Measurements from ENCODE around the gene NF1. TPM values are rescaled to one million over a fixed set of nuclear protein-coding genes. Genes with fewer than 3 reads are reported as not detected.
"Not testable (repeated sequence)": the region's sequence is repeated elsewhere in the genome, so short reads cannot be mapped to it uniquely, and the experiment has no call there.

NF1 gene
- total RNA-seq, 3 donors from 2014 or later, result 61.6 to 129 (median 97.7) TPM

DNA sequence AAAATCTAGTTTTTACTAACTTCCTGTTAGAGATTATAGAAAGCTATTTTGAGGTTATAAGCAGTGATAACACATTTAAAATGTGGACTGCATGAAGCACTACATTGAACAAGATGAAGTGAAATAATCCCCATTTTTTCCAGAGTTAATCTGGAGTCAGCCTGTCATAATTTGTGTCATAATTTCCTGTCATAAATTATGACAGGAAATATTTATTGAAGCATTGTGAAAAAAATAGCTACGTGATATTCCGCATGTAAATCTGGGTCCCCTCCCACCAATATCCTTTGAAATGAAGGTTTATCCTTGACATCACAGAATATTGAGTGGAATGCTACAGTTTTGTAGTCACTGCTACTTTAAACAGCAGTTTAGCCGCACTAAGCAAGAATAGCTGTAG, 162.2 kb downstream of the NF1 start:
- H3K4me1 ChIP-seq, result no peaks in the 10 kb centered on the region
- no peak overlapping the region for H3K27ac ChIP-seq
- no peak for TF ChIP-seq POLR2AphosphoS5 (IDR thresholded peaks at IDR 0.05)
- DNase-seq (ENCODE audit: low spot score in 2 of 2), result no peak
- H3K27me3 ChIP-seq, result no peaks in the 10 kb centered on the region
- no peak overlapping the region for H3K4me3 ChIP-seq
- peaks cover 4% of the 10 kb centered on the region for H3K36me3 ChIP-seq
- intact Hi-C loops (cut with DNase I; ENCODE audit: low total_unique reads), result no loop called here
- H3K9me3 ChIP-seq, result no peaks in the 10 kb centered on the region

DNA sequence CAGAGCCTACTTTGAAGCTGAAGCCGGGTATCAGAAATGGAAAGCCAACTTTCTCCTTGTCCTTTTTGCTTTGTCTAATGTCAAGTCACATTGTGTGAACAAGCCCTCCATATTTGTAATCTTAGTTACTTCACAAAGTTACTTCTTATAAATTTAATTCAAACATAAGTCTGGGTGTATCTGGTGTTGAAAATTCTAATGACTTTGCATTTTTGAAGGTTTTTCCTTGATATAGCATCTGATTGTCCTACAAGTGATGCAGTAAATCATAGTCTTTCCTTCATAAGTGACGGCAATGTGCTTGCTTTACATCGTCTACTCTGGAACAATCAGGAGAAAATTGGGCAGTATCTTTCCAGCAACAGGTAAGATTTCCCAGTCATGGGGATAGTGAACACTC, 165.4 kb downstream of the NF1 start:
- no peaks in the 10 kb centered on the region for H3K36me3 ChIP-seq
- no peaks in the 10 kb centered on the region for H3K4me1 ChIP-seq
- H3K4me3 ChIP-seq, result no peak overlapping the region
- no peak for DNase-seq (ENCODE audit: low spot score in 2 of 2)
- no peaks in the 10 kb centered on the region for H3K27me3 ChIP-seq
- no peaks in the 10 kb centered on the region for H3K9me3 ChIP-seq
- intact Hi-C loops (cut with DNase I; ENCODE audit: low total_unique reads), result no loop called here
- TF ChIP-seq, protein P1, sequence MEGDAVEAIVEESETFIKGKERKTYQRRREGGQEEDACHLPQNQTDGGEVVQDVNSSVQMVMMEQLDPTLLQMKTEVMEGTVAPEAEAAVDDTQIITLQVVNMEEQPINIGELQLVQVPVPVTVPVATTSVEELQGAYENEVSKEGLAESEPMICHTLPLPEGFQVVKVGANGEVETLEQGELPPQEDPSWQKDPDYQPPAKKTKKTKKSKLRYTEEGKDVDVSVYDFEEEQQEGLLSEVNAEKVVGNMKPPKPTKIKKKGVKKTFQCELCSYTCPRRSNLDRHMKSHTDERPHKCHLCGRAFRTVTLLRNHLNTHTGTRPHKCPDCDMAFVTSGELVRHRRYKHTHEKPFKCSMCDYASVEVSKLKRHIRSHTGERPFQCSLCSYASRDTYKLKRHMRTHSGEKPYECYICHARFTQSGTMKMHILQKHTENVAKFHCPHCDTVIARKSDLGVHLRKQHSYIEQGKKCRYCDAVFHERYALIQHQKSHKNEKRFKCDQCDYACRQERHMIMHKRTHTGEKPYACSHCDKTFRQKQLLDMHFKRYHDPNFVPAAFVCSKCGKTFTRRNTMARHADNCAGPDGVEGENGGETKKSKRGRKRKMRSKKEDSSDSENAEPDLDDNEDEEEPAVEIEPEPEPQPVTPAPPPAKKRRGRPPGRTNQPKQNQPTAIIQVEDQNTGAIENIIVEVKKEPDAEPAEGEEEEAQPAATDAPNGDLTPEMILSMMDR (IDR thresholded peaks at IDR 0.05), result no peak
- TF ChIP-seq POLR2A (IDR thresholded peaks at IDR 0.05) (no peak), POLR2AphosphoS5 (IDR thresholded peaks at IDR 0.05) (no peak)
- no peak overlapping the region for H3K27ac ChIP-seq

DNA sequence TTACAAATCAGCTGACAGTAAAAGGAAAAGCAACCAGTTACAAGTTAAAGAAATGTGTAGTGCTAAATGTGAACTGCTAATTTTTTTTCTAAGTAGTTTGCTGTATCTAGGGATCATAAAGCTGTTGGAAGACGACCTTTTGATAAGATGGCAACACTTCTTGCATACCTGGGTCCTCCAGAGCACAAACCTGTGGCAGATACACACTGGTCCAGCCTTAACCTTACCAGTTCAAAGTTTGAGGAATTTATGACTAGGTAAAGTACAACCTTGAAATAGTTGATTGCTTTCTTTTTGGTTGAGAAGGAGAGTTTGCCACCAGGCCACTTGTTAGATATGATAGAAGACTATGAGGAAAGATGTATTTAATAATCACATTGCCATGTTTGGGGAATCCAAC, 166.8 kb downstream of the NF1 start:
- Histone ChIP-seq H3K36me3 (no peaks in the 10 kb centered on the region), H3K27ac (no peak overlapping the region), H3K27me3 (no peaks in the 10 kb centered on the region), H3K4me1 (no peaks in the 10 kb centered on the region), H3K9me3 (no peaks in the 10 kb centered on the region), H3K4me3 (no peak overlapping the region)
- TF ChIP-seq POLR2AphosphoS5 (IDR thresholded peaks at IDR 0.05), result no peak
- TF ChIP-seq POLR2A (IDR thresholded peaks at IDR 0.05), result no peak
- TF ChIP-seq, protein P1 (IDR thresholded peaks at IDR 0.05), result no peak
- intact Hi-C loops (cut with DNase I; ENCODE audit: low total_unique reads), result no loop called here
- no peak for DNase-seq (ENCODE audit: low spot score in 2 of 2)

DNA sequence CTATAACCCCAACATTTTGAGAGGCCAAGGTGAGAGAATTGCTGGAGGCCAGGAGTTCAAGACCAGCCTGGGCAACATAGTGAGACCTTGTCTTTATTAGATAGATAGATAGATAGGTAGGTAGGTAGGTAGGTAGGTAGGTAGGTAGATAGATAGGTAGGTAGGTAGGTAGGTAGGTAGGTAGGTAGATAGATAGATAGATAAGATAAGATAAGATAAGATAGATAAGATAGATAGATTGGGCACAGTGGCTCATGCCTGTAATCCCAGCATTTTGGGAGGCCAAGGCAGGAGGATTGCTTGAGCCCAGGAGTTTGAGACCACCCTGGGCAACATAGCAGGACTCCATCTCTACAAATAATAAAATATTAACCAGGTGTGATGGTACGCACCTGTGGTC, 168.1 kb downstream of the NF1 start:
- H3K9me3 ChIP-seq; H3K4me3 ChIP-seq; H3K4me1 ChIP-seq; H3K36me3 ChIP-seq; H3K27ac ChIP-seq; H3K27me3 ChIP-seq; intact Hi-C loops (cut with DNase I; ENCODE audit: low total_unique reads); DNase-seq (ENCODE audit: low spot score in 2 of 2): not testable (repeated sequence)

DNA sequence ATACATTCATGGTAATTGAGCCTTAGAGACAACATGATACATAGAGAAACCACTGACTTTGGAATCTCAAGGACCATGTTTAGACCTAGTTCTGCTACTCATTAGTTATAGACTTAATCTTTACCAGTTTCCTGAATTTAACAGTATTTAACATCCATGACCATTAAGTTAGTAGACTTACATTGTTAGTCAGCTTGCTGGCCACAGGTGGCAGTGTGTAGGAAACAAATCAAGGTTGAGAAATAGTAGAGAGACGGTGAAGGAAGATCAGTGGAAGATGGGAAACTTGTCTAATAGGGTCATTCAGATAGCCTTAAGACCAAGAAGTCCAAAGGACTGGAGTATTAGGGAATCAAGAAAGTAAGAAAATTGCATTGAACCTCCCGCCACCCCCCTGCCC, 171.3 kb downstream of the NF1 start:
- no peak overlapping the region for H3K27ac ChIP-seq
- no peak for TF ChIP-seq POLR2AphosphoS5 (IDR thresholded peaks at IDR 0.05)
- TF ChIP-seq POLR2A (IDR thresholded peaks at IDR 0.05), result no peak
- TF ChIP-seq, protein P1 (IDR thresholded peaks at IDR 0.05), result no peak
- DNase-seq (ENCODE audit: low spot score in 2 of 2), result no peak
- H3K9me3 ChIP-seq, result no peaks in the 10 kb centered on the region
- intact Hi-C loops (cut with DNase I; ENCODE audit: low total_unique reads), result no loop called here
- no peak overlapping the region for H3K4me3 ChIP-seq
- H3K36me3 ChIP-seq, result no peaks in the 10 kb centered on the region
- H3K27me3 ChIP-seq, result no peaks in the 10 kb centered on the region
- H3K4me1 ChIP-seq, result peaks cover 0 to 7% of the 10 kb centered on the region in 2 donors

DNA sequence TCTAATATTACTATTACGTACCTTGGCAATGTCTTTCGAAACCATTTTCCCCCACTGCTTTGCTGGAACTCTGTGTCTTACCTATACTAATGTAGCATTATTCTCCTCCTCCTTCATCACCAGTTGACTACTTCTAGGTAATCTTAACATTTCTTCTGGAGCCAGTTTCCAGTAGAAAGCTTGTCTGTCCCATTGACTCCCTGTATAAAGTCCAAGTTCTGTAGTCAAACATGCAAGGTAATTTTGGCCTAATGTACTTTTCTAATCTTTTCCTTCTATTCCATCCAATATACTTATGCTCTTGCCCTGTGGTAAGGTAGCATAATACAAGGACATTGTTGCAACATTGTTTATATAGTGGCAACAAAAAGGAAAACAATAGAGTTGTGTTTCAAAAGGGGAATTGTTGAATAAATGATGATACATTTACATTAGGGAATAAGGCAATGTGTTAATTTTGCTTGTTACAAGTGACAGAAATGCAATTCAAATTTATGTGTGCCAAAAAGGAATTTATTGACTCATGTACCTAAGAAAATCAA, 174.3 kb downstream of the NF1 start:
- no peak overlapping the region for H3K4me3 ChIP-seq
- no peaks in the 10 kb centered on the region for H3K36me3 ChIP-seq
- TF ChIP-seq, protein P1 (IDR thresholded peaks at IDR 0.05), result no peak
- no peak for TF ChIP-seq POLR2A (IDR thresholded peaks at IDR 0.05)
- no peak for TF ChIP-seq POLR2AphosphoS5 (IDR thresholded peaks at IDR 0.05)
- H3K4me1 ChIP-seq, result peaks cover 0 to 7% of the 10 kb centered on the region in 2 donors
- no peaks in the 10 kb centered on the region for H3K9me3 ChIP-seq
- intact Hi-C loops (cut with DNase I; ENCODE audit: low total_unique reads), result no loop called here
- DNase-seq (ENCODE audit: low spot score in 2 of 2), result no peak
- no peaks in the 10 kb centered on the region for H3K27me3 ChIP-seq
- peak overlapping the region in 1 of 2 donors; percentile 20 for H3K27ac ChIP-seq
